Glomerular endothelial cell (primary cell): ENCODE data around the gene ZAR1. TPM values are rescaled to one million over a fixed set of nuclear protein-coding genes. Genes with fewer than 3 reads are reported as not detected.

Experiments
- DNase-seq: peaks from one replicate; pipeline ENCODE4 v3.0.0-alpha.2; 2011; ENCODE audit warnings: low read depth, low spot score; ENCODE audit errors: extremely low read depth
- total RNA-seq: library from RNA; depleted of rRNA; stranded (reverse); fragments of >200 nt; gene quantifications from 2 replicates; pipeline ENCODE4 v1.2.3, GENCODE V29; 2015

ZAR1 gene
- total RNA-seq, 1 donor from 2014 or later: not detected

- DNase-seq: no peak
These were observed 5.4 kb upstream of the ZAR1 start for GRCh38 chr4:48484494-48485168.

GRCh38 chr4:48489683-48490011 lies 405 bp upstream of the ZAR1 start:
- no peak for DNase-seq

GRCh38 chr4:48490680-48491513 lies 845 bp downstream of the ZAR1 start:
- DNase-seq: no peak

- DNase-seq: no peak
These were observed 1.6 kb downstream of the ZAR1 start for GRCh38 chr4:48491514-48492176.

GRCh38 chr4:48493452-48494100 lies 3.5 kb downstream of the ZAR1 start:
- DNase-seq: no peak

GRCh38 chr4:48495941-48496340 lies 5.9 kb downstream of the ZAR1 start:
- DNase-seq: no peak

- no peak for DNase-seq
These were observed 8.8 kb downstream of the ZAR1 start for GRCh38 chr4:48498895-48499294.

- no peak for DNase-seq
These were observed 9.6 kb downstream of the ZAR1 start for GRCh38 chr4:48499551-48500066.

- no peak for DNase-seq
These were observed 13.4 kb downstream of the ZAR1 start for GRCh38 chr4:48503233-48504025.

GRCh38 chr4:48504026-48504330 lies 13.9 kb downstream of the ZAR1 start:
- no peak for DNase-seq

- DNase-seq: no peak
These were observed 14.3 kb downstream of the ZAR1 start for GRCh38 chr4:48504352-48504751.

- DNase-seq: no peak
These were observed 16.7 kb downstream of the ZAR1 start for GRCh38 chr4:48506716-48507115.

- no peak for DNase-seq
These were observed 19.5 kb downstream of the ZAR1 start for GRCh38 chr4:48509543-48509942.

- no peak for DNase-seq
These were observed 28.1 kb downstream of the ZAR1 start for GRCh38 chr4:48518143-48518542.

GRCh38 chr4:48526406-48526805 lies 36.4 kb downstream of the ZAR1 start:
- no peak for DNase-seq

GRCh38 chr4:48538358-48538757 lies 48.3 kb downstream of the ZAR1 start:
- no peak for DNase-seq

- DNase-seq: no peak
These were observed 49.5 kb downstream of the ZAR1 start for GRCh38 chr4:48539597-48539996.

GRCh38 chr4:48542888-48543287 lies 52.8 kb downstream of the ZAR1 start:
- DNase-seq: no peak

GRCh38 chr4:48543796-48544195 lies 53.7 kb downstream of the ZAR1 start:
- DNase-seq: no peak
